D341Med (cell line): Measurements from ENCODE around the gene MAML1.
A peak's percentile ranks its signal among the peaks of the same experiment; 100 is the strongest.

Source experiments
- DNase-seq: peaks from one replicate; pipeline ENCODE4 v3.0.0; 2012; ENCODE audit warnings: low spot score

The MAML1 gene

DNA sequence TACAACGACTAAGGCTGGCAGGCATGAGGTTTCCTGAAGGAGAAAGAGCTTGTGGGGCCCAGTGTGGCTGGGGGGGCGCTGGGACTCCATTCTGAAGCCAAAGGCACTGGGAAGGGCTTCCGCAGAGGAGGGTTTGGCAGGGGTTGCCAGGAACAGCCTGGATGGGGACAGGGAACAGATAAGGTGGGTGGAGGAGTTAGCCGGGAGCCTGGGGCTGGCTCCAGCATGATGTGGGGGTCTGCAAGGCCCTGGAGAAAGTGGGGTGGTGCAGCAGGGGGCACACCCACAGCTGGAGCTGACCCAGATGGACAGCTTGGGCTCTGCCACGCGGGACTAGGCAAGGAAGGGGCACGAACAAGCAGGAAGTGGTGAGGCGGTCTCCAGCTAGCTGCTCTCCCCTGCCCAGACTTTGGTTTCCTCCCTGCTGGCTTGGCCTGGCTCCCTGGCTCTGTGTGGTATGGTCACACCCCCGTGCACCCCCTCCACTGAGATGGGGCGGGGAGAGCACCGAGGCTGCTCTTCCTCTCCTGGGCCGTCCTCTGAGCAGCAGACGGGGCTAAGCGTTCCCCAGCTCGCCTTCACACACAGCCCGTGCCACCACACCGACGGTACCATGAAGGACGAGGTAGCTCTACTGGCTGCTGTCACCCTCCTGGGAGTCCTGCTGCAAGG is 61.0 kb downstream of the MAML1 start, which contains the start of gene LTC4S:
TSS of gene LTC4S (plus strand) at position 519 of the 672 bp plus-strand sequence. CDS start at position 614, 95 bp downstream.
- no peak for DNase-seq

DNA sequence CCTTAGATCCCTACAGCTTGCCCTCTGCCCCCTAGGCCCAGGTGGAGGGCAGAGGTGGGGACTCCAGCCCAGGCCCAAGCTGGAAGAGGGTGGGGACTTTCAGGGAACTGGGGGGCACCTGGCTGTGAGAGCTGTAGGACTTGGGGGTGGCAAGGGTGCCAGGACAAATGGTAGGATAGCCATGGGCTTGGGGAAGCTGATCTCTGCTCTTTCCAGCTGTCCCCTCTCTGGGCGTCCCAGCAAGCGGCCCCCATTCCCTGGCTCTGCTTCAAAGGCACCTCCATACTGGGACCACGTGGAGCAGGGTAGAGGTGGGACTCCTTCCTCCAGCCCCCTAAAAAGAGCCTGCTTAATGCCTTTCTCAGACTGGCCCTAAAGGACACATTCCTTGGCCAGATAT is 61.5 kb downstream of the MAML1 start:
- DNase-seq, result peak; percentile 24

DNA sequence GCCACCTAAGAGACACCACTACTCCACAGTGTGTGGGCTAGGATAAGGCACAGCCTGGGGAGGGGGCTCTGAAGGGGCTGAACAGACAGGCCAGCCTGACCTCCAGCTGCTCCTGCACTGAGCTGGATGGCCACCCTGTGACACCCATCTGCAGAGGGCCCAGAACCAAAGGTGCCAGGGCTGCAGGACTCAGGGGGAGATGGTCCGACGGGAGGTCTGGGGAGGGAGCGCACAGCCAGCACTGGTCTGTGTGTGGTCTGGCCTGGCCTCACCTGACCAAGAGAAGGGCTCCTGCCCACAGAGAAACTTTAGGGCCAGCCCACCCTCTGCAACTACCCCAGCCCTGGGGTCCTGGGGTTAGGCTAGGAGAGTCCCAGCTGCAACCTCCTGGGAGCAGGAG is 62.0 kb downstream of the MAML1 start:
- peak; percentile 21 for DNase-seq

DNA sequence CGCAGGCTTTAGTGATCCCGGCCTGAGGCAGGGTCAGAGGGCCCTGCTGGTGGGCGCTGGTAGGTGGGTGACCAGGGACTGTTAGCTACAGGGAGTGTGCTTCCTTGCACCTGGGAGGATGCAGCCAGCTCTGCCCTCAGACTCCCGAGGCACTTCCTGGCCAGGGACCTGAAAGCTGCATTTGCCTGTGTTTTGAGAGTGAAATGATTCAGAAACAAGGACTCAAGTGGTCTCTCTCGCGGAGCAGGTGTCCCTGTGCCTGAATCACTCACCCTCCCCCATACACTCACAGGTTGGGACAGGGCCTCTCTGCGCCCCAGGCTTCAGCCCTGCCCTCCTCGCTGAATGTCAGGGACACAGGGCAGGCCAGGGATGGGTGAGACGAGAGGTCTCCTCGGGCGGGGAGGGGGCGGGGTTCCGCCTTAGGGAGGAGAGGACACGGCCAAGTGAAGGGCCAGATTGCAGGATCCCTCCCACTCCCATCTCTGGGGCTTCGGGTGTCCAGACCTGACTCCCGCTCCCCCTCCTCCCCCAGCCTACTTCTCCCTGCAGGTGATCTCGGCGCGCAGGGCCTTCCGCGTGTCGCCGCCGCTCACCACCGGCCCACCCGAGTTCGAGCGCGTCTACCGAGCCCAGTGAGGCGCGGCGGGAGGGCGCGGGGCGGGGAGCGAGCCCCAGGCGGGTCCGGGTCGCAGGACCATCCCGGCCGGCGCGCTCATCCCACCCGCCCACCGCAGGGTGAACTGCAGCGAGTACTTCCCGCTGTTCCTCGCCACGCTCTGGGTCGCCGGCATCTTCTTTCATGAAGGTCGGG is 62.6 kb downstream of the MAML1 start:
- no peak for DNase-seq

DNA sequence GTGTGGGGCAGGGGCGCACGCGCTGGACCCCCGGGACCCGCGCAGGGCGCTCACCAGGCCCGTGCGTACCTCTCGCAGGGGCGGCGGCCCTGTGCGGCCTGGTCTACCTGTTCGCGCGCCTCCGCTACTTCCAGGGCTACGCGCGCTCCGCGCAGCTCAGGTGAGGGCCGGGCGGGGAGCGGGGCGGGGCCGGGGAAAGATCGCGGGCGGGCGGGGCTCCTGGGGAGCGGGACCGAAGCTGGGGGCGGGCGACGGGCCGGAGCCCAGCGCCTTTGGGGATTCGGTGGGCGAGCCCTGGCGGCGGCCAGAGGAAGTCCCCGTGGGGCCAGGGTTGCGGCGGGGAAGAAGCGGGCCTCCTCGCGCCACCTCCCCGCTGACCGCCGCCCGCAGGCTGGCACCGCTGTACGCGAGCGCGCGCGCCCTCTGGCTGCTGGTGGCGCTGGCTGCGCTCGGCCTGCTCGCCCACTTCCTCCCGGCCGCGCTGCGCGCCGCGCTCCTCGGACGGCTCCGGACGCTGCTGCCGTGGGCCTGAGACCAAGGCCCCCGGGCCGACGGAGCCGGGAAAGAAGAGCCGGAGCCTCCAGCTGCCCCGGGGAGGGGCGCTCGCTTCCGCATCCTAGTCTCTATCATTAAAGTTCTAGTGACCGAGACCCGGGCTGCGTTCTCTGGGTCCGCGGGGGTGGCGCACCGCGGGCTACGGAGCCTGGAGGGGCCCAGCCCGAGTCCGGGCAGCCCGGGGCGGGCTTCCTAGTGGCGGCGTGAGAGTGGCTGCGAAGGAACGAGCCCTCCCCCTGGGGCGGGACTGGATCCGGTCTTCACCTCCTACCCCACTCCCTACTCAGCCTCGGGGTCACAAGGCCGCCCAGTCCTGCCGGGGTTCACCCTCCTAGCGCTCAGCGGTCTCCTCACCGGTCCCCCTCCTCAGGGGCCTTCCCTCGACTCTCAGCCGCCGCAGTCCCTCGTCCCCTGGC is 63.5 kb downstream of the MAML1 start:
- peak; percentile 91 for DNase-seq

DNA sequence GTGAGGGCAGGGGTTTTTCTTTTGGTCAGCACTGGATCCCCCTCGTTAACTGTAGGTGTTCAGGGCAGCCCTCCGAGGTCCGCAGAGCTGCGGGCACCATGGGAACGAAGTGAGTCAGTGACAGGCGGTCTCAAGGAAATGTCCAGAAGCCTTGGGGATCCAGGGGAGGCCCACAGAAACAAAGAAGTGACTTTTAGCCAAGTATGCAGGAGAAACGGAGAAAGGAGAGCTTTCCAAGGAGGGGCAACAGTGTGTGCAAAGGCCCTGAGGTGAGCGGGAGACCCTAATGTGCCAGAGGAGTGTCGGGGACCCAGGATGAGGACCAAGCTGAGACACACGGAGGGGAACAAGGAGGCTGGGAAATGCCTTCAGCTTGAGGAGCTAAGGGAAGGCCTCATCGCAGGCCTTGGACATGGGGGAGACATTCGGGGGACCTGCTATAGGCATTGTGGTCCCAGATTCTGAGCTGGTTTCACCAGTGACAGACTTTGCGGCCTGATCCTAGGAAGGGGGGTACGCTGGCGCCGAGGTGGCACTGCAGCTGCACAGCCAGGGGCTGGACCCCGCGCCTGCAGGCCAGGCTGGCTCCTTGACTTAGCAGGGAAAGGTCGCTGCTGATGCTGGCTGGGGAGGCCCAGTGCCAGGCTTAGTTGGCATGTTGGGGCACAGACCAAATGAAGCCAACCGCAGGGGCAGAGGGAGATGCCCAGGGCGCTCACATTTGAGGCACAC is 64.4 kb downstream of the MAML1 start:
- DNase-seq, result no peak

DNA sequence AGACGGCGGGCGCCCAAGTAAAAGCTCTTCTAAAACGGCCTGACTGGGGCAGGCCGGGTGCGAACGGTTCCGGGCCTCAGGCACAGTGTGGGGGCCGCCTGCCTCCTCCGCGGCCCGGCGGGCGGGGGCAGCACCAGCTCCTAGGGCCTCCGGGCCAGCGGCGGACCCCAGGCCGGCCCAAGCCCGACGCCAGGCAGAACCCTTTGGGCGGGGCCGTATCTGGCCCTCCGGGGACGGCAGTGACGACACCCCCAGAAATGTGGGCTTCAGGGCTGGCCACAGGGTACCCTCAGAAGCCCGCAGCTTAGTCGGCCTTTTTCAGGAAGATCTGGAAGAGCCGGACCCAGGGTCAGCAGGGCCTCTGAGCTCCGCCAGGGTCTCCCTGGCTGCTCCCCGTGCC is 65.1 kb downstream of the MAML1 start:
- no peak for DNase-seq

DNA sequence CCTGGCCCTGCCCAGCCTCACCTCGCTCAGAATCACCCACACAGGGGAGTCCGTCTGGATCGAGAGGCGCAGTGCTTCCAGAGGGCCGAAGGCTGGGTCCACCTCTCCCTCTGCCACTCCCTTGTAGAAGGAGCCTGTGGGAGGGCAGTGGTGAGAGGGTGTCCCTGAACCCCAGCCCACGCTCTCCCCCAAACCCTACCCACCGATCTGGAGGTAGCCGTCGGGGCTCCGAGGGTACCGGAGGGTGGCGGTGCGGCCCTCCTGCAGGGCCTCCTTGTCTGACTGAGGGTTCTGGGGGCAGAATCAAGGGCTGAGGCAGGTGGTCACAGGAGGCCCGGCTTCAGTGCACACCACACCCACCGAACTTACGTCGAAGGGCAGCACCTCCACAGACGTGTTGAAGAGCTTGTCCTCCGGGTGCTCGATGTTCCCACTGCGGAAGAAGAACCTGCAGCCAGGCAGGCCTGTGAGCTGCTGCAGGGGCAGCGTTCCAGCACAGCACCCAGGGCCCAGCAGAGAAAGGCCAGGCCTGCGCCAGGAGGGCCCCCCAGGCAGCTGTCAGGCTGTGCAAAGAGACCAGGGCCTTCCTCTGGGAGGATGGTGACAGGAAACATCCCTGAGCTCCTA is 65.6 kb downstream of the MAML1 start:
- DNase-seq, result no peak

DNA sequence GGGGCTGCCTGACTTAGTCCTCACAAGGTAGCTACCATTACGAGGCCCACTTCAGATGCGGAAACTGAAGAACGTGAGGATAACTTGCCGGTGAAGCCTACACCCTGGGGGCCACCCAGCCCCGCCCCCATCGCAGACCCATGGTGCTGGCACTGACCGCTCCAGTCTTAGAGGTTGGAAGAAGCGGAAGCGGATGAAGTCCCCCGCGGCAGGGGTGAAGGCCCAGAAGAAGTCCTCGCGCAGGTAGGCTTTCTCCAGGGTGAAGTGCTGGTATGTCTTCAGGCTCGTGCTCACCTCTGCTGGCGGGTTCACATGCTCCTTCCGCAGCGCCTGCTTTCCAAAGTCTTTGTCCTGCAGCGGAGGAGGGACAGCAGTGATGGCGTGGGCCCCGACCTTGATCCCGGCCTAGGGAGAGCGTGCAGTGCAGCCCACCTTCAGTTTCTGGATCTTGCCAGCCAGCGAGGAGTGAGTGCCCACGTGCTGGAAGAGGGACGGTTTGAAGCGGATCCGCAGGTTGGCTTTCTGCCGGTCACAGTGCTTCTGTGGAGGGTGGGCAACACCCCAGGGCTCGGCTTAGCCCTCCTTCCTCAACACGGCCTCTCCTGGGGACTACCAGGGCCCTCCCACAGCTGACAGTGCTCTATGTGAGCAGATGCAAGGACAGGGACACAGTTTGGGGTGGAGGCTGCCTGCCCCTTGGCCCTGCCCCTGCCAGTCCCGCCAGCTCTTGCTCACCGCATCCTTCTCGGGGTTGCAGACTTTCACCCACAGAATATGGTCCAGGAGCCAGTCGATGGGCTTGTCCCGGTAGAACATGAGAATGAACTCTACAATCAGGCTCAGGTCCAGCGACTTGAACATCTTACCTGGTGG is 66.4 kb downstream of the MAML1 start:
- no peak for DNase-seq

DNA sequence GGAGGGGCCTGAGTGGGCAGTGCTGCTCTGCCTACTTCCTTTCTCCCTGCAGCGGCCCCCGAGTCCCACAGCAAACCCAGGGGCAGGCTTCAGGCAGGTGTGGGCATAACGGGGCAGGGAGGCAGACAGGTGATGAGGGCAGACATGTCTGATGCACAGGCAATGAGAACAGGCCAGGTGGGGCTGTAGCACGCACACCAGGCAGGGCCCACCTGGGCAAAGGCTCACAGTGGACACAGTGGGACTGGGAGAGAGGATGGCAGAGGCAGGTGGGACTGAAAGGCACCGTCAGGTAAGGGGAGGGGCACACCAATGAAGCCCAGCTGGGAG is 67.0 kb downstream of the MAML1 start:
- DNase-seq, result no peak

DNA sequence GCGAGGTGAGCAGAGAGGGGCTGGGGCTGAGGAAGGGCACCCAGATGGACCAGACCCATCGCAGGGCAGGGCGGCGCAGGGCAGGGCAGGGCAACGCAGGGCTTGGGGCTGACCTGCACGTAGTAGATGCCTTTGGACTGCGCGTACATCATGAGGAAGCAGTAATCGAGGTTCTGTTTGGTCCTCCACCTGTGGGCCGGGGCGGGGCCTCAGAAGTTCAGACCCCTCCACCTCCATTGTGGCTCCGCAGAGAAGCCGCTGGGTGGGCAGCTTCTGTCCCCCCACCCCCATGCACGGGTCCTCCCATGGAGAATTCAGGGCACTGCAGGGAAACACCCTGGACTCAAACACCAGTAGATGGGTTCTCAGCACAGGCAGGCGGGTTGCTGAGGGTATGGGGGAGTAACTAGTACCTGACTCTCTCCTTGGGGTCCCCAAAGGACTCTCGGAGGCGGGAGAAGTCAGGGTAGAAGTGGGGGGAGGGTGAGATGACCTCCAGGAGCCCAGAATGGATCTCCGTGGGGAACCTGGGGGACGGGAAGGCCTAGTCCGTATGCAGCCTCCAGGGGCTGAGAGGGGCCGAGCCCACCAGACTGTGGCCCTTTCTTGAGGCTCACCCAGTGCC is 67.6 kb downstream of the MAML1 start:
- no peak for DNase-seq

DNA sequence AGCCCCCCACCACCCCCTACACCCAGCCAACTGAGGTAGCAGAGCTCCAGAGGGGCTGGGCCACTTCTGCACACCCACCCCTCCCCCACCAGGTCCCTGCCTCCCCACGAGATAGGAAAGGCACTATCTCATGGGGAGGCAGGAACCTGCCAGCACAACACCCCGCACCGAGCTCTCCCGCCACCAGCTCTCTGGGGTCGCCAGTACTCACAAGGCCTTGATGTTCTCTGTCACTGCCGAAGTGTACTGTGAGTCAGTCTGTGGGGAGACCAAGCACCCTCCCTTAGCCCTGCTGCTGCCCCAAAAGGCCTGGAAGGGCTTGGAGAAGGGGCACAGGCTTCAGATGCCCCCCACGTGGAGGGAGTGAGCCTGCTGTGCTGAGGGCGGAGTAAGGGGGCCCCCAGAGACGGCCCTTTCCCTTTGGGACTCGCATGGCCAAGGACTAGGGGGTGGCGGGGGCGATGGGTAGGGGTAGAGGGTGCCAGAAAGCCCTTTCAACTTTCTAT is 68.1 kb downstream of the MAML1 start:
- DNase-seq, result no peak

DNA sequence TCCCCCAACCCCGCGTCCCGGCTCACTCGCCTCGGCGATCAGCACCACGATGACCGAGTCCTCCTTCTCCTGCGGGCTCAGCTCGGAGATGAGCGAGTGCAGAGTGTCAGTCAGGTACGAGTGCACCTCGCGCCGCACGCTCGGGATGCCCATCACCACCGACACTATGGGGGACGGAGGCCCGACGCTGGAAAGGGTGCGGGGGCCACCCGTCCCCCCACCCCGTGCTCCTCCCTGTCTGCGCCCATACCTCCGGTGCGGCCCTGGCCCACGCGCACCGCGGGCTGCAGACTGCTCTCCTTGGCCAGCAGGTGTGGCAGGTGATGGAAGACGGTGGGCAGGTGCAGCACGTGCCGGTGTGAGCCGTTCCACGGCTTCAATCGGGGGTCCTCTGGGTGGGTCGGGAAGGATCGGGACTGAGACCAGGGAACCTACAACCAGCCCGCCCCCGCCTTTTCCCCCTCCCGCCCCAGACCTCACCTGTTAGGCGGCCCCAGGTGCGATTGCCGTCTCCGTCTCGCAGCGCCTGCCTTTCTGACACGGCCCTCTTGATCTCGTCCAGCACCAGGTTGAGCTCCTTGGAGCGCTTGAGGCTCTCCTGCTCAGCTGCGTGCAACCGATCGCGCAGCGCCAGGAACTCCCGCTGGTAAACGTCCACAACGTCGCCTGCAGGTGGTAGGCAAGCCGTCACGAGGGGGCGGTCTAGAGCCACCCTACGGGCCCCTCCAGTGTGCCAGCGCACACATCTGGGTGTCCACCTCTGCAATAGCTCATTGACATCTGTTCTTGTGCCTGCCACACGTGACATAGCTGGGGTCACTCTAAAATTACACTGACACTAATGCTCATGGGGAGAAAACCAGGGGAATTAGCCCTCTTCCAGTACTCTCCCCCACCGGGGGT is 68.9 kb downstream of the MAML1 start:
- peak; percentile 63 for DNase-seq

DNA sequence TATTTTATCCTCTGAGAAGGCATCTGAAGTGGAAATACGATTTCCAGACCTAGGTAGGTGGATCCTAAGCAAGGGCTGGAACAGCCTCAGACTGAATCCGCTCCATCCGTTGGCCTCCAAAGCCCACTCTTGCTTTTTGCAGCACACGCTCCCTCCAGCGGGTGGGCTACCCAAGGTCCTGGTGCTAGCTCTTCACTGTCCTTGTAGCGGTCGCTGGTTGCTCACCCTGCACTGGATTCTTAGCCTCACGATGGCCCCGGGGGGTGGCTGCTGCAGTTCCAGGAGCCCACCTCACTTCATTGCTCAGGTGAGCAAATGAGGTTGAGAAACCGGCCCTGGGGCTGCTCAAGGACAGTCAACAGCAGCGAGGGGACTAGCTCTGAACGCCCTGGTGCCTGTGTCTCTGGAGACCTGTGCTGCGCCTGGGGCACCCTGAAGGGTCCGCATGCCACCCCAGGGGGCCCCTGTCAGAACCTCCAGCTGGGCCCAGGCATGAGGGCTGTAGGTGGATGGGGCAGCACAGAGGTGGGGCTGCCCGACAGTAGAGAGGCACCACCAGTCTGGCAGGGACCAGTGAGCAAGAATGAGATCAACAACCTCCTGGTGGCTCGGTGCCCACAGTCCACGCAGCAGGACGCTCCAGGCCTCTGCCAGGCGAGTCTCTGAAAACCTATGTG is 69.7 kb downstream of the MAML1 start:
- no peak for DNase-seq

DNA sequence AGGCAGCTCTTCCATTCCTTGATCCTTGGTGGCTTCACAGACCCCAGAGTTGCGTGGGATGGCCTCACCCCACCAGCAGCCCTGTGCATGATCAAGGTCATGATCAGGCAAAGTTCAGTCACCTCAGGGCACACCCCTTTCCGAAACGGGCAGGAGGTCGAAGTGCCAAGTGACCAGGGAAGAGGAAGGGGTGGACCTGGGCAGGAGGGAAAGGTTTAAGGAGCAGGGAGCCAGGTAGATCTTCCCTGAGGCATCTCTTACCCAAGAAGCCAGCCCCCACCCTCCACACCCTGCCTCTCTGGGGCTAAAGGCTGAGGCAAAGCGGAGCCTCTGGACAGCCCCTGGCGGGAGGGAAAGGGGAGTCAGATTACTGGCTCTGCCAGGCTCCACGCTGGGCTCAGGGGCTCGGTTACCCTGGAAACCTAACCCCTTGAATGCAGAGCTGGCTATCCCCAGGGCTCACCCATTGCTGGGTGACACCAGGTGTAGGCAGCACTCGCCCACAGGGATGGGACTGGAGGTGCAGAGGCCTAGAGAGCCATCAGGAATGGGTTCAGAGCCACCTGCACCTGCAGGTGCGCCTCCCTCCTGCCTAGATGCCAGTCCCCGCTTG is 70.4 kb downstream of the MAML1 start:
- no peak for DNase-seq

DNA sequence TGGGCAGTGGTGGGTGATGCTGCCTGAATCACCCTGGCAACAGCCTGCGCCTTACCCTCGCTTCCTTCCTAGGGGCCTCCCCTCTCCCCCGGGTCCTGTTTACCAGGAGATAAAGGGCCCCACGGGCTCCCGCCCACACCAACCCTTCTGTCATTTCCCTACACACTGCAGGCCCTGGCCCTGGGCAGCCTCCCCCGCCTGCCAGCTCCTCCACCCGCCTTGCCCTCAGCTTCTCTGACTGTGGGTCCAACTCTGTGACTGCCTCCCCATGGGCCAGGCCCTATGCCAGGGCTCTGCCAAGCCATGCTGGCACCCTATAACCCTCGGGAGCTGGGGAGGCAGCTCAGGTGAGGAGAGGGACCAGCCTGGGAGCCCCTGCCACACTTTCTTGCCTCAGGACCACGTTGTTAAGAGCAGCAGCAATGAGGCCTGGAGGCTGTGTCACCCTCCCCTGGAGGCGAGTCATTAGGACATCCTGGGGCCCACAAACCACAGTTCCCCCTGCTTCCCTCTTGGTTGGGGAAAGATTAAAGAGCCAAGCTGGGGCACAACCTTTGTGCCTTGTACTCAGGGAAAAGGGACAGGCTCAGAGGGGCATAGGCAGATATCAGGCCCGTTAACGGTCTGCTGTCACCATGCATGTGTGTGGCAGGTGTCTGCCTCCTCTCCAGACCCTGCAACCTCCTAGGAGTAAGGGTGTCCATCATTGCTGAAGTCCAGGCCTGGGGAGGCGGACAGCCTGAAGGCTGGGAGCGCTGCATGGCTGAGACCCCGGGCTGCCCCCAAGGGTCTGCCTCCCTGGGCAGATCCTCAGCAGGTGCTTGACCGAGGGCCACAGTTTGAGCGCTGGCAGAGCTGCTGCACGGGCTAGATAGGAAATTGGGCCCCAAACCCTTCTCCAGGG is 71.3 kb downstream of the MAML1 start:
- no peak for DNase-seq

DNA sequence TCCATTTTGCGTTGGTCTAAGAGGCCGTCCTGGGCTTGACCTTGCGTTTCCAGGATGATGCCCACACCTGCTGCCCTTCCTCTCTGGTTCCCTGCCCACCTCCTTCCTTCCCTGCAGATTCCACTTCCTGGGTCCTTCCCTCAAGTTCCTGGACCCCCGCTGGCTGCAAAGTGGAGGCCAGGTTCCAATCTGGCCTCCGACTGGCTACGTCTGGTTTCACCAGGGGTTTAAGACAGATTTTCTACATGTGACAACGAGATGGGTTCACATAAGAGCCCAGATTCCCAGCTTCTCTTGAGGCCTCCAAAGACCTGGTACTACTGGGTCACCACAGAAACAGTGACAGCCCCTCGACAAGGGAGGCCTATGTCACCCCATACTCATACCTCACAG is 71.9 kb downstream of the MAML1 start:
- no peak for DNase-seq
